Activated B cell treated with CpG ODN at 0.5 μM for 24 hours (primary cell): ENCODE data around the gene ARHGAP15. TPM values are rescaled to one million over a fixed set of nuclear protein-coding genes. Genes with fewer than 3 reads are reported as not detected.

Experiments used
- ATAC-seq: fragments of 200-7000 bp; cut with Tn5 transposase; one replicate; pipeline ENCODE4 v1.10.0; 2021; ENCODE audit warnings: low read depth, mild to moderate bottlenecking, moderate library complexity
- CTCF ChIA-PET: fragments of 350-600 bp; sonication (Branson Sonifier 250); formaldehyde crosslinking; loops from one replicate; lab custom pipeline; 2021; ENCODE audit warnings: antibody characterized with exemption; lab: Charles Lee
- POLR2A ChIA-PET: fragments of 350-600 bp; sonication (Branson Sonifier 250); formaldehyde crosslinking; loops from one replicate; lab custom pipeline; 2021; ENCODE audit warnings: antibody characterized with exemption; lab: Charles Lee
- DNase-seq: peaks from one replicate; pipeline ENCODE4 v3.0.0; 2022
- H3K27ac Mint-ChIP-seq: one replicate; pipeline ENCODE4 v1.8.0; 2020; ENCODE audit warnings: mixed read lengths
- H3K27me3 Mint-ChIP-seq: one replicate; pipeline ENCODE4 v1.8.0; 2021; ENCODE audit warnings: mixed read lengths
- H3K36me3 Mint-ChIP-seq: one replicate; pipeline ENCODE4 v1.8.0; 2021; ENCODE audit warnings: low read depth, mixed read lengths
- H3K4me1 Mint-ChIP-seq: one replicate; pipeline ENCODE4 v1.8.0; 2021; ENCODE audit warnings: mixed read lengths
- H3K4me3 Mint-ChIP-seq: one replicate; pipeline ENCODE4 v1.8.0; 2020; ENCODE audit warnings: mild to moderate bottlenecking, mixed read lengths
- H3K9me3 Mint-ChIP-seq: one replicate; pipeline ENCODE4 v1.8.0; 2020; ENCODE audit warnings: mixed read lengths
- CTCF ChIP-seq: fragments of 200-600 bp; IDR thresholded peaks from one replicate; pipeline ENCODE4 v1.8.0; 2022; ENCODE audit warnings: antibody characterized with exemption, mild to moderate bottlenecking
- intact Hi-C: fragments of 100-400 bp; cut with micrococcal nuclease; formaldehyde crosslinking; loops from one replicate; pipeline ENCODE4 v1.15.1; 2024
- total RNA-seq: library from RNA; stranded (reverse); gene quantifications from 2 replicates; pipeline ENCODE4 v1.2.3, GENCODE V29; 2022

ARHGAP15 gene
- total RNA-seq, 1 donor from 2014 or later, result 112 TPM

- POLR2A ChIA-PET, result interaction anchor here (0.7 kb wide), 1 partner anchor 14 kb away, joined by 3 read pairs; no protein-coding TSS in a partner anchor
- TF ChIP-seq CTCF, result no peak
- no peak for ATAC-seq
- H3K36me3 Mint-ChIP-seq, result peaks cover 47% of the 10 kb centered on the region
- H3K27ac Mint-ChIP-seq, result no peak overlapping the region
- DNase-seq, result no peak
- no peaks in the 10 kb centered on the region for H3K9me3 Mint-ChIP-seq
- no peaks in the 10 kb centered on the region for H3K27me3 Mint-ChIP-seq
- H3K4me3 Mint-ChIP-seq, result no peak overlapping the region
- CTCF ChIA-PET, result no interaction called here
- intact Hi-C loops, result no loop called here
- peaks cover 6% of the 10 kb centered on the region for H3K4me1 Mint-ChIP-seq
Measured at GRCh38 chr2:143329288-143329687, 200.1 kb downstream of the ARHGAP15 start.

- ATAC-seq (no peak), DNase-seq (no peak)
- no peak overlapping the region for H3K27ac Mint-ChIP-seq
- H3K4me3 Mint-ChIP-seq, result no peak overlapping the region
- H3K27me3 Mint-ChIP-seq, result no peaks in the 10 kb centered on the region
- TF ChIP-seq CTCF, result no peak
- ChIA-PET POLR2A (no interaction called here), CTCF (interaction anchor here (1.4 kb wide), 1 partner anchor 8 kb away, joined by 4 read pairs; no protein-coding TSS in a partner anchor)
- no peaks in the 10 kb centered on the region for H3K9me3 Mint-ChIP-seq
- H3K4me1 Mint-ChIP-seq, result peaks cover 3% of the 10 kb centered on the region
- peaks cover 40% of the 10 kb centered on the region for H3K36me3 Mint-ChIP-seq
- intact Hi-C loops, result no loop called here
Measured at GRCh38 chr2:143333168-143333791, 204.1 kb downstream of the ARHGAP15 start.

- ATAC-seq (no peak), DNase-seq (no peak)
- intact Hi-C loops, result no loop called here
- H3K4me3 Mint-ChIP-seq, result no peak overlapping the region
- TF ChIP-seq CTCF, result no peak
- peaks cover 41% of the 10 kb centered on the region for H3K36me3 Mint-ChIP-seq
- ChIA-PET POLR2A (no interaction called here), CTCF (no interaction called here)
- no peaks in the 10 kb centered on the region for H3K27me3 Mint-ChIP-seq
- H3K9me3 Mint-ChIP-seq, result no peaks in the 10 kb centered on the region
- peaks cover 3% of the 10 kb centered on the region for H3K4me1 Mint-ChIP-seq
- no peak overlapping the region for H3K27ac Mint-ChIP-seq
Measured at GRCh38 chr2:143333847-143334246, 204.6 kb downstream of the ARHGAP15 start.

GRCh38 chr2:143334837-143335236, 205.6 kb downstream of the ARHGAP15 start:
- H3K27ac Mint-ChIP-seq, result no peak overlapping the region
- H3K4me3 Mint-ChIP-seq, result no peak overlapping the region
- DNase-seq (no peak), ATAC-seq (no peak)
- no peaks in the 10 kb centered on the region for H3K27me3 Mint-ChIP-seq
- H3K36me3 Mint-ChIP-seq, result peaks cover 38% of the 10 kb centered on the region
- peaks cover 3% of the 10 kb centered on the region for H3K4me1 Mint-ChIP-seq
- no peaks in the 10 kb centered on the region for H3K9me3 Mint-ChIP-seq
- ChIA-PET CTCF (no interaction called here), POLR2A (no interaction called here)
- intact Hi-C loops, result no loop called here
- TF ChIP-seq CTCF, result no peak

- ATAC-seq, result no peak
- peaks cover 3% of the 10 kb centered on the region for H3K4me1 Mint-ChIP-seq
Measured at GRCh38 chr2:143336719-143337210, 207.5 kb downstream of the ARHGAP15 start.

More at GRCh38 chr2:143336719-143337210, 207.5 kb downstream of the ARHGAP15 start:
- peak overlapping the region; percentile 47 for H3K27ac Mint-ChIP-seq
- H3K36me3 Mint-ChIP-seq, result peaks cover 35% of the 10 kb centered on the region
- H3K4me3 Mint-ChIP-seq, result no peak overlapping the region
- intact Hi-C loops, result no loop called here
- TF ChIP-seq CTCF, result no peak
- no peaks in the 10 kb centered on the region for H3K9me3 Mint-ChIP-seq
- no peaks in the 10 kb centered on the region for H3K27me3 Mint-ChIP-seq
- no peak for DNase-seq
- ChIA-PET CTCF (no interaction called here), POLR2A (no interaction called here)
